IMR-90 (cell line): ENCODE measurements around the gene EAF2. TPM values are rescaled to one million over a fixed set of nuclear protein-coding genes. Genes with fewer than 3 reads are reported as not detected.
A peak's percentile ranks its signal among the peaks of the same experiment; 100 is the strongest.

ENCODE experiments used
- ATAC-seq: fragments of 200-7000 bp; cut with Tn5 transposase; 2 replicates; pipeline ENCODE4 v1.9.1; 2020; ENCODE audit warnings: low read depth, mild to moderate bottlenecking, moderate library complexity
- BruUV-seq: library from RNA; stranded (reverse); fragments of 400-500 nt; replicated peaks from 2 replicates; lab custom pipeline; 2021; lab: Mats Ljungman, UMichigan
- CTCF ChIA-PET: fragments of 300-600 bp; formaldehyde crosslinking; extraction: SDS; loops from one replicate; lab custom pipeline; 2021; ENCODE audit warnings: antibody characterized with exemption; lab: Yijun Ruan, JAX
- POLR2A ChIA-PET: fragments of 300-600 bp; sonication (Branson Sonifier 250); formaldehyde crosslinking; loops from one replicate; lab custom pipeline; 2022; ENCODE audit warnings: antibody characterized with exemption; ENCODE audit not compliant: unreplicated experiment; lab: Charles Lee
- DNase-seq: peaks from one replicate; pipeline ENCODE4 v3.0.0; 2013
- H2AFZ ChIP-seq: replicated peaks from 2 replicates; pipeline ENCODE3; 2013; ENCODE audit warnings: low read length, mild to moderate bottlenecking; ENCODE audit not compliant: poor library complexity
- H2AK5ac ChIP-seq: 2 replicates; pipeline ENCODE4 v1.6.1; 2013; ENCODE audit warnings: low read depth, low read length, inconsistent platforms
- H2AK9ac ChIP-seq: replicated peaks from 2 replicates; pipeline ENCODE3; 2013; ENCODE audit warnings: mild to moderate bottlenecking, low read depth, low read length, moderate library complexity; ENCODE audit not compliant: poor library complexity
- H2BK120ac ChIP-seq: 2 replicates; pipeline ENCODE4 v1.6.1; 2013; ENCODE audit warnings: low read depth, low read length, inconsistent platforms
- H2BK15ac ChIP-seq: 3 replicates; pipeline ENCODE4 v1.6.1; 2013; ENCODE audit warnings: low read depth, low read length, inconsistent platforms
- H2BK20ac ChIP-seq: 2 replicates; pipeline ENCODE4 v1.6.1; 2013; ENCODE audit warnings: low read depth, mild to moderate bottlenecking, inconsistent platforms, low read length, moderate library complexity
- H2BK5ac ChIP-seq: 2 replicates; pipeline ENCODE4 v1.6.1; 2013; ENCODE audit warnings: mild to moderate bottlenecking, low read depth, low read length, inconsistent platforms; ENCODE audit not compliant: poor library complexity, severe bottlenecking
- H3K14ac ChIP-seq: replicated peaks from 2 replicates; pipeline ENCODE4 v1.6.1; 2013; ENCODE audit warnings: low read depth, low read length, inconsistent platforms
- H3K18ac ChIP-seq: 2 replicates; pipeline ENCODE4 v1.6.1; 2013; ENCODE audit warnings: low read depth, low read length, control low read depth
- H3K23ac ChIP-seq: 2 replicates; pipeline ENCODE4 v1.6.1; 2013; ENCODE audit warnings: low read depth, low read length, inconsistent platforms
- H3K27ac ChIP-seq: 2 replicates; pipeline ENCODE4 v1.5.1; 2013; ENCODE audit warnings: mild to moderate bottlenecking, control low read depth, low read length; ENCODE audit not compliant: insufficient read depth
- H3K27me3 ChIP-seq: 2 replicates; pipeline ENCODE4 v1.6.1; 2013; ENCODE audit warnings: low read length; ENCODE audit not compliant: control insufficient read depth, insufficient read depth
- H3K36me3 ChIP-seq: 2 replicates; pipeline ENCODE4 v1.6.1; 2013; ENCODE audit warnings: low read length, mixed read lengths; ENCODE audit not compliant: control insufficient read depth, insufficient read depth
- H3K4ac ChIP-seq: 2 replicates; pipeline ENCODE4 v1.6.1; 2013; ENCODE audit warnings: low read depth, low read length, inconsistent platforms
- H3K4me1 ChIP-seq: 2 replicates; pipeline ENCODE4 v1.6.1; 2013; ENCODE audit warnings: low read length, mixed read lengths; ENCODE audit not compliant: control insufficient read depth, insufficient read depth
- H3K4me2 ChIP-seq: 2 replicates; pipeline ENCODE4 v1.6.1; 2013; ENCODE audit warnings: low read depth, mild to moderate bottlenecking, control low read depth, low read length, moderate library complexity
- H3K4me3 ChIP-seq: 2 replicates; pipeline ENCODE4 v1.5.1; 2013; ENCODE audit warnings: low read depth, mild to moderate bottlenecking, control low read depth, low read length, moderate library complexity; ENCODE audit not compliant: insufficient read depth
- H3K56ac ChIP-seq: 2 replicates; pipeline ENCODE4 v1.6.1; 2013; ENCODE audit warnings: low read length, inconsistent platforms; ENCODE audit not compliant: insufficient read depth; ENCODE audit errors: extremely low read depth
- H3K79me1 ChIP-seq, 2 experiments: 2 replicates each; pipeline ENCODE4 v1.6.1; 2013; ENCODE audit warnings: low read length in 2 of 2, inconsistent platforms in 1 of 2, low read depth in 1 of 2
- H3K9ac ChIP-seq: 2 replicates; pipeline ENCODE4 v1.6.1; 2013; ENCODE audit warnings: low read depth, low read length, control low read depth
- H3K9me1 ChIP-seq: 2 replicates; pipeline ENCODE4 v1.6.1; 2013; ENCODE audit warnings: low read length, inconsistent platforms; ENCODE audit not compliant: insufficient read depth
- H3K9me3 ChIP-seq: 2 replicates; pipeline ENCODE4 v1.6.1; 2013; ENCODE audit warnings: low read length; ENCODE audit not compliant: control insufficient read depth, insufficient read depth
- H4K20me1 ChIP-seq: 2 replicates; pipeline ENCODE4 v1.6.1; 2013; ENCODE audit warnings: low read length, inconsistent platforms; ENCODE audit not compliant: insufficient read depth
- H4K5ac ChIP-seq: 2 replicates; pipeline ENCODE4 v1.6.1; 2013; ENCODE audit warnings: mild to moderate bottlenecking, low read depth, low read length, control low read depth
- H4K8ac ChIP-seq, 2 experiments: 2 replicates each; pipeline ENCODE4 v1.6.1; 2013; ENCODE audit warnings: low read depth in 2 of 2, low read length in 2 of 2, control low read depth in 1 of 2, inconsistent platforms in 1 of 2
- H4K91ac ChIP-seq: 2 replicates; pipeline ENCODE4 v1.6.1; 2013; ENCODE audit warnings: low read depth, low read length, inconsistent platforms; ENCODE audit not compliant: insufficient read depth
- BHLHE40 ChIP-seq: fragments of 150-350 bp; IDR thresholded peaks from 2 replicates; pipeline ENCODE4 v1.6.1; 2016; ENCODE audit warnings: mild to moderate bottlenecking, low read depth, low read length
- CHD1 ChIP-seq: IDR thresholded peaks from 2 replicates; pipeline ENCODE4 v1.6.1; 2012; ENCODE audit warnings: low read depth, low read length, improper control_type of control experiment
- MAZ ChIP-seq: IDR thresholded peaks from 2 replicates; pipeline ENCODE4 v1.6.1; 2012; ENCODE audit warnings: low read depth, mild to moderate bottlenecking, low read length, improper control_type of control experiment, moderate library complexity, borderline replicate concordance
- MXI1 ChIP-seq: IDR thresholded peaks from 2 replicates; pipeline ENCODE4 v1.6.1; 2012; ENCODE audit warnings: low read depth, mild to moderate bottlenecking, low read length, moderate library complexity, borderline replicate concordance
- POLR2A ChIP-seq: IDR thresholded peaks from 2 replicates; pipeline ENCODE4 v1.6.1; 2012; ENCODE audit warnings: mild to moderate bottlenecking, low read depth, low read length
- RCOR1 ChIP-seq: IDR thresholded peaks from 2 replicates; pipeline ENCODE4 v1.6.1; 2012; ENCODE audit warnings: mild to moderate bottlenecking, low read length, improper control_type of control experiment; ENCODE audit not compliant: insufficient replicate concordance
- SMC3 ChIP-seq: fragments of 150-350 bp; IDR thresholded peaks from 2 replicates; pipeline ENCODE4 v1.6.1; 2016; ENCODE audit warnings: low read depth, mild to moderate bottlenecking, antibody characterized with exemption, low read length, moderate library complexity
- WGBS, 2 experiments: methylation state at CpG; one replicate each; pipeline versions ENCODE4 v1.1.5 to v1.1.7; 2013; ENCODE audit warnings: missing lambda C conversion rate in 2 of 2; ENCODE audit not compliant: insufficient read length in 1 of 2; ENCODE audit errors: extremely low coverage in 2 of 2; 5-methylcytosine and 5-hydroxymethylcytosine counted together
- dilution Hi-C: fragments of 300-500 bp; cut with HindIII; formaldehyde crosslinking; loops from one replicate; pipeline ENCODE4 v1.14.3; 2018; ENCODE audit warnings: low sequenced_read_pairs; ENCODE audit not compliant: unreplicated experiment
- in situ Hi-C: fragments of 300-500 bp; cut with MboI; formaldehyde crosslinking; loops from 3 replicates; pipeline ENCODE4 v1.14.3; 2019; ENCODE audit warnings: low sequenced_read_pairs, inconsistent platforms, mixed read lengths
- intact Hi-C: fragments of 100-400 bp; cut with micrococcal nuclease; formaldehyde crosslinking; loops from 2 replicates; pipeline ENCODE4 v1.10.0; 2022
- polyA plus RNA-seq, 3 experiments: library from polyadenylated mRNA; depleted of rRNA; stranded (reverse); fragments of >200 nt; gene quantifications; 2 replicates each; pipeline ENCODE4 v1.2.3, GENCODE V29; 2012; ENCODE audit warnings: low replicate concordance in 1 of 3
- total RNA-seq: library from RNA; depleted of rRNA; stranded (reverse); fragments of >200 nt; gene quantifications from 2 replicates; pipeline ENCODE4 v1.2.3, GENCODE V29; 2012
- TF ChIP-seq, protein P1 (sequence below): fragments of 150-350 bp; IDR thresholded peaks from 2 replicates; pipeline ENCODE4 v1.6.1; 2016; ENCODE audit warnings: low read depth, mild to moderate bottlenecking, low read length, moderate library complexity, borderline replicate concordance

Gene EAF2
- total and polyA plus RNA-seq, 2 of the 4 experiments (the other 2 are of a cell fraction): 2.2 to 2.3 TPM

DNA sequence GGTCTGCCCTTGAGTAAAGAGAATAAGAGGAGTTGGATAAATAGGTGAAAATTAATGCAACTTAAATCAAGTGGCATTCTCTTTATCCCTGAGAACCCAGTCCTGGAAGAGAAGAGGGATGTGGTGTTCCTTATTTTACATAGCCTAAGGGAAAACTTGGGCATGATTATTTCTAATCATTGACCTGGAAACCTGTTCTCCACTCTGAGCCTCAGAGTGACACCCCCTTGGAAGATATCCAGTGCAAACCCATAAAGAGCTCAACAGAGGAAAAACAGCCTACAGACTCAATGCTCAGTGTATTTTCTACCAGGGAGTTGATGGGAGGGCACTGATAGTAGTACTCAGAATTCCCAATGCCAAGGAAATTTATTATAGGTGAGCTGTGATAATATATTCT, 81.2 kb downstream of the EAF2 start (continued):
- TF ChIP-seq, protein P1, sequence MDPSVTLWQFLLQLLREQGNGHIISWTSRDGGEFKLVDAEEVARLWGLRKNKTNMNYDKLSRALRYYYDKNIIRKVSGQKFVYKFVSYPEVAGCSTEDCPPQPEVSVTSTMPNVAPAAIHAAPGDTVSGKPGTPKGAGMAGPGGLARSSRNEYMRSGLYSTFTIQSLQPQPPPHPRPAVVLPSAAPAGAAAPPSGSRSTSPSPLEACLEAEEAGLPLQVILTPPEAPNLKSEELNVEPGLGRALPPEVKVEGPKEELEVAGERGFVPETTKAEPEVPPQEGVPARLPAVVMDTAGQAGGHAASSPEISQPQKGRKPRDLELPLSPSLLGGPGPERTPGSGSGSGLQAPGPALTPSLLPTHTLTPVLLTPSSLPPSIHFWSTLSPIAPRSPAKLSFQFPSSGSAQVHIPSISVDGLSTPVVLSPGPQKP: no peak

- no peak overlapping the region for H3K18ac ChIP-seq
- ATAC-seq (peak; percentile 84), DNase-seq (peak; percentile 74)
- H2BK120ac ChIP-seq: no peak overlapping the region
- H3K4ac ChIP-seq: peak overlapping the region; percentile 56; the same call in 1 of the 2 replicates
- no peaks in the 10 kb centered on the region for H3K79me1 ChIP-seq
- no peak overlapping the region for H3K27ac ChIP-seq
- peak overlapping the region; percentile 60; the same call in 1 of the 2 replicates for H4K91ac ChIP-seq
- H3K14ac ChIP-seq: peak overlapping the region; percentile 37
- H2AK9ac ChIP-seq: peak overlapping the region; percentile 57
- peak overlapping the region; percentile 16 for H3K4me2 ChIP-seq
- no peaks in the 10 kb centered on the region for H3K9me3 ChIP-seq
- H2BK5ac ChIP-seq: peak overlapping the region; percentile 34
- in situ Hi-C loops: no loop called here
- POLR2A ChIA-PET: no interaction called here
- no peak overlapping the region for H2AK5ac ChIP-seq
- TF ChIP-seq, protein P1: no peak
- TF ChIP-seq MAZ (no peak), SMC3 (no peak), POLR2A (no peak), CHD1 (no peak), RCOR1 (no peak), MXI1 (no peak), BHLHE40 (no peak)
- H3K4me3 ChIP-seq: no peak overlapping the region
- H4K5ac ChIP-seq: no peak overlapping the region
- intact Hi-C loops: no loop called here
- WGBS, 2 experiments: 54% methylated on average over 10 of the region's 19 CpGs; no CpG with 5 or more reads in 1 of the 2 experiments
- H2BK15ac ChIP-seq: peak overlapping the region; percentile 49; the same call in 1 of the 3 replicates
- H3K56ac ChIP-seq: no peak overlapping the region
- H2AFZ ChIP-seq: peak overlapping the region; percentile 88
- peak overlapping the region; percentile 46 to 77 for H4K8ac ChIP-seq
- H3K23ac ChIP-seq: no peak overlapping the region
- H3K36me3 ChIP-seq: no peaks in the 10 kb centered on the region
- no peaks in the 10 kb centered on the region for H3K9me1 ChIP-seq
- no peaks in the 10 kb centered on the region for H3K27me3 ChIP-seq
- dilution Hi-C loops: no loop called here
- no TSS peak for BruUV-seq
- H3K9ac ChIP-seq: no peak overlapping the region
- H3K4me1 ChIP-seq: no peaks in the 10 kb centered on the region
- H4K20me1 ChIP-seq: no peaks in the 10 kb centered on the region
- CTCF ChIA-PET: no interaction called here
- no peak overlapping the region for H2BK20ac ChIP-seq
These were observed 83.9 kb downstream of the EAF2 start for GRCh38 chr3:121918779-121919483.
